NCI-H2196 (cell line): ENCODE data around the gene PLK3.

Experiments
- DNase-seq: peaks from one replicate; lab custom pipeline; 2025; ENCODE audit not compliant: unreplicated experiment; lab: John Stamatoyannopoulos, UW

The PLK3 gene

GRCh38 chr1:44853201-44853600 is 53.0 kb downstream of the PLK3 start:
- DNase-seq: no peak

- DNase-seq: no peak
Measured at GRCh38 chr1:44854970-44855369, 54.8 kb downstream of the PLK3 start.
